Measurements from ENCODE around the gene BAHD1.

DNA sequence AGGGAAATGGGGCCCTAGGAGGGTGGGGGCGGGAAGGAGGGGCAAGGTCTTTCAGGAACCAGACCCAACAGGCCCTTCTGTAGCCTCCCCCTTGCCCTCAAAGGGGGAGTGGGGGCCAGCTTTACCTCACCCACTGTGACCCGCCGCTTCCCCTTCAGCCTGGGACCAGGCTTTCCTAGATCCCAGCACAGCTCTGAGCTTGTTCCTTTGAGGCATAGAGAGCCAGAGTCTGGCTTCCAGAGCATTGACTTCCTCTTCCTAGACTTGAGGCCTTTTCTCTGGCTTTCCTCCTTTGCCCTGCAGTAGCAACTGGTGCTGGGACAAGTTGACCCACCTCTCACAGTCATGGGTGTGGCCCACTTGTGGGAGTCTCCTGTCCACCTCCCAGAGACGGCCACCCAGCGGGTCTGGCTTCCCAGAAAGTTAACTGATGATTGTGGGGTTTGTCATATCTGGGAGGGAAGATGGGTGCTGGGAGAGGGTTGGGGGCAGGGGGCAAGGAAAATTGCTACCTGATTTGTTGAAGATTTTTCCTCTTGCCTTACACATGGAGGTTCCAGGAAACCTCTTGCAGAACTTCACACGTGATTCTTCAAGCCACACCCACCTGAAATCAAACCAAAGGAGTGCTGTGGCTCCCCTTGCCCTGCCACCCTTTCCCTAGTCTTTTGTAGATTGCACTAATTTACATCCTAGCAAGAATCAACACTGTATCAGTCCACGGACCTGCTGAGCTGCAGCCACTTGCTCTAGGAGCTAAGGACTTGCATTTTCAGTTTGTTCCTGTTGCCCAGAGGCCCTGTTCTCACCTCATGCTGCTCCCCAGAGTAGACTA lies 25.9 kb downstream of the BAHD1 start:
- TF ChIP-seq, protein P1, sequence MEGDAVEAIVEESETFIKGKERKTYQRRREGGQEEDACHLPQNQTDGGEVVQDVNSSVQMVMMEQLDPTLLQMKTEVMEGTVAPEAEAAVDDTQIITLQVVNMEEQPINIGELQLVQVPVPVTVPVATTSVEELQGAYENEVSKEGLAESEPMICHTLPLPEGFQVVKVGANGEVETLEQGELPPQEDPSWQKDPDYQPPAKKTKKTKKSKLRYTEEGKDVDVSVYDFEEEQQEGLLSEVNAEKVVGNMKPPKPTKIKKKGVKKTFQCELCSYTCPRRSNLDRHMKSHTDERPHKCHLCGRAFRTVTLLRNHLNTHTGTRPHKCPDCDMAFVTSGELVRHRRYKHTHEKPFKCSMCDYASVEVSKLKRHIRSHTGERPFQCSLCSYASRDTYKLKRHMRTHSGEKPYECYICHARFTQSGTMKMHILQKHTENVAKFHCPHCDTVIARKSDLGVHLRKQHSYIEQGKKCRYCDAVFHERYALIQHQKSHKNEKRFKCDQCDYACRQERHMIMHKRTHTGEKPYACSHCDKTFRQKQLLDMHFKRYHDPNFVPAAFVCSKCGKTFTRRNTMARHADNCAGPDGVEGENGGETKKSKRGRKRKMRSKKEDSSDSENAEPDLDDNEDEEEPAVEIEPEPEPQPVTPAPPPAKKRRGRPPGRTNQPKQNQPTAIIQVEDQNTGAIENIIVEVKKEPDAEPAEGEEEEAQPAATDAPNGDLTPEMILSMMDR (IDR thresholded peaks at IDR 0.05): no peak
- no peak for TF ChIP-seq POLR2A (IDR thresholded peaks at IDR 0.05)

Data from ovary (tissue), 3 donors.